Keratinocyte (primary cell): ENCODE results near the gene TIGD7.
"Not testable (repeated sequence)": the region's sequence is repeated elsewhere in the genome, so short reads cannot be mapped to it uniquely, and the experiment has no call there.

ENCODE experiments used
- CTCF ChIP-seq, 3 experiments: IDR thresholded peaks in 1 of 3; conservative IDR thresholded peaks in 1 of 3; optimal IDR thresholded peaks in 1 of 3; 2 replicates in 2 of 3; 3 replicates in 1 of 3; pipeline versions ENCODE3 to v1.5.1; 2011; ENCODE audit warnings: low read length in 3 of 3, mild to moderate bottlenecking in 3 of 3, moderate library complexity in 2 of 3, control low read depth in 1 of 3, inconsistent platforms in 1 of 3; ENCODE audit not compliant: insufficient read depth in 2 of 3; ENCODE audit errors: extremely low read depth in 1 of 3
- EZH2 ChIP-seq: IDR thresholded peaks from one replicate; pipeline ENCODE4 v1.6.1; 2012; ENCODE audit warnings: inconsistent platforms, mild to moderate bottlenecking, low read length, moderate library complexity

GRCh38 chr16:3270718-3271117, 34.5 kb downstream of the TIGD7 start:
- TF ChIP-seq CTCF (optimal IDR thresholded peaks at IDR 0.05 in 1 of 3, IDR thresholded peaks at IDR 0.05 in 1 of 3, conservative IDR thresholded peaks at IDR 0.05 in 1 of 3; ENCODE audit: extremely low read depth in 1 of 3, insufficient read depth in 2 of 3, low read length in 3 of 3); EZH2: not testable (repeated sequence)
